Measurements from ENCODE around the gene PARP8. TPM values are rescaled to one million over a fixed set of nuclear protein-coding genes. Genes with fewer than 3 reads are reported as not detected.
"Not testable (repeated sequence)": the region's sequence is repeated elsewhere in the genome, so short reads cannot be mapped to it uniquely, and the experiment has no call there.

The PARP8 gene
- total RNA-seq, 2 experiments from 2014 or later, result 100 to 110 TPM

GRCh38 chr5:50665091-50665490 lies 1.3 kb upstream of the PARP8 start:
- Mint-ChIP-seq H3K27me3 (no peaks in the 10 kb centered on the region), H3K27ac (peak overlapping the region; percentile 99), H3K4me1 (peaks cover 35% of the 10 kb centered on the region), H3K36me3 (ENCODE audit: low read depth) (peaks cover 26% of the 10 kb centered on the region), H3K4me3 (peak overlapping the region; percentile 97), H3K9me3 (no peaks in the 10 kb centered on the region)
- ChIA-PET CTCF (no interaction called here), POLR2A (interaction anchor here (0.6 kb wide), 1 partner anchor 249 kb away, joined by 3 read pairs; no protein-coding TSS in a partner anchor)
- DNase-seq, result no peak

GRCh38 chr5:50665761-50666202 lies 655 bp upstream of the PARP8 start:
- H3K4me1 Mint-ChIP-seq, result peaks cover 40% of the 10 kb centered on the region
- CTCF ChIA-PET, H3K27me3 Mint-ChIP-seq, H3K9me3 Mint-ChIP-seq: not testable (repeated sequence)
- peaks cover 27% of the 10 kb centered on the region for H3K36me3 Mint-ChIP-seq (ENCODE audit: low read depth)
- POLR2A ChIA-PET, result interaction anchor here (0.6 kb wide), 1 partner anchor 250 kb away, joined by 3 read pairs; no protein-coding TSS in a partner anchor
- peak overlapping the region; percentile 97 for H3K4me3 Mint-ChIP-seq
- peak; percentile 66 for DNase-seq
- H3K27ac Mint-ChIP-seq, result peak overlapping the region; percentile 99

- ChIA-PET POLR2A (interaction anchor here (0.6 to 0.7 kb wide), 2 partner anchors 74 to 218 kb away, joined by 3 read pairs; no protein-coding TSS in a partner anchor), CTCF (interaction anchor here (0.6 kb wide), 1 partner anchor 227 kb away, joined by 5 read pairs; no protein-coding TSS in a partner anchor)
- Mint-ChIP-seq H3K4me3 (peak overlapping the region; percentile 97), H3K27ac (peak overlapping the region; percentile 98), H3K27me3 (no peaks in the 10 kb centered on the region), H3K4me1 (peaks cover 49% of the 10 kb centered on the region), H3K36me3 (ENCODE audit: low read depth) (peaks cover 36% of the 10 kb centered on the region), H3K9me3 (no peaks in the 10 kb centered on the region)
- DNase-seq, result peak; percentile 47
Measured at GRCh38 chr5:50667023-50667652, 701 bp downstream of the PARP8 start.

- H3K36me3 Mint-ChIP-seq (ENCODE audit: low read depth), result peaks cover 42% of the 10 kb centered on the region
- peak overlapping the region; percentile 97 for H3K4me3 Mint-ChIP-seq
- peaks cover 56% of the 10 kb centered on the region for H3K4me1 Mint-ChIP-seq
- H3K9me3 Mint-ChIP-seq, result no peaks in the 10 kb centered on the region
- DNase-seq, result peak; percentile 84
- H3K27me3 Mint-ChIP-seq, result no peaks in the 10 kb centered on the region
- ChIA-PET POLR2A (interaction anchor here (0.6 kb wide), 1 partner anchor 75 kb away, joined by 3 read pairs; no protein-coding TSS in a partner anchor), CTCF (interaction anchor here (0.6 kb wide), 1 partner anchor 228 kb away, joined by 5 read pairs; no protein-coding TSS in a partner anchor)
- peak overlapping the region; percentile 98 for H3K27ac Mint-ChIP-seq
Measured at GRCh38 chr5:50667653-50668595, 1.5 kb downstream of the PARP8 start.

GRCh38 chr5:50668636-50669035 lies 2.2 kb downstream of the PARP8 start:
- Mint-ChIP-seq H3K4me1 (peaks cover 59% of the 10 kb centered on the region), H3K36me3 (ENCODE audit: low read depth) (peaks cover 47% of the 10 kb centered on the region), H3K27ac (peak overlapping the region; percentile 98), H3K4me3 (peak overlapping the region; percentile 97)
- H3K9me3 Mint-ChIP-seq, DNase-seq, POLR2A ChIA-PET, H3K27me3 Mint-ChIP-seq, CTCF ChIA-PET: not testable (repeated sequence)

- Mint-ChIP-seq H3K36me3 (ENCODE audit: low read depth) (peaks cover 71% of the 10 kb centered on the region), H3K4me1 (peaks cover 72% of the 10 kb centered on the region), H3K9me3 (no peaks in the 10 kb centered on the region), H3K27me3 (no peaks in the 10 kb centered on the region), H3K27ac (no peak overlapping the region), H3K4me3 (no peak overlapping the region)
- CTCF ChIA-PET, result no interaction called here
- DNase-seq, result no peak
- POLR2A ChIA-PET, result no interaction called here
Measured at GRCh38 chr5:50672663-50673062, 6.2 kb downstream of the PARP8 start.

GRCh38 chr5:50673444-50673843 lies 7.0 kb downstream of the PARP8 start:
- DNase-seq, CTCF ChIA-PET, H3K4me3 Mint-ChIP-seq, H3K27ac Mint-ChIP-seq, H3K9me3 Mint-ChIP-seq, POLR2A ChIA-PET, H3K27me3 Mint-ChIP-seq: not testable (repeated sequence)
- H3K4me1 Mint-ChIP-seq, result peaks cover 73% of the 10 kb centered on the region
- H3K36me3 Mint-ChIP-seq (ENCODE audit: low read depth), result peaks cover 66% of the 10 kb centered on the region

GRCh38 chr5:50675385-50675784 lies 8.9 kb downstream of the PARP8 start:
- Mint-ChIP-seq H3K4me1 (peaks cover 76% of the 10 kb centered on the region), H3K4me3 (no peak overlapping the region), H3K27ac (no peak overlapping the region), H3K9me3 (no peaks in the 10 kb centered on the region), H3K27me3 (no peaks in the 10 kb centered on the region), H3K36me3 (ENCODE audit: low read depth) (peaks cover 72% of the 10 kb centered on the region)
- ChIA-PET CTCF (no interaction called here), POLR2A (no interaction called here)
- no peak for DNase-seq

- H3K9me3 Mint-ChIP-seq, H3K27me3 Mint-ChIP-seq, H3K27ac Mint-ChIP-seq, POLR2A ChIA-PET, DNase-seq, CTCF ChIA-PET, H3K4me3 Mint-ChIP-seq: not testable (repeated sequence)
- H3K36me3 Mint-ChIP-seq (ENCODE audit: low read depth), result peaks cover 65% of the 10 kb centered on the region
- peaks cover 61% of the 10 kb centered on the region for H3K4me1 Mint-ChIP-seq
Measured at GRCh38 chr5:50679554-50679953, 13.1 kb downstream of the PARP8 start.

- ChIA-PET CTCF (no interaction called here), POLR2A (no interaction called here)
- Mint-ChIP-seq H3K9me3 (peaks cover 18% of the 10 kb centered on the region), H3K27me3 (no peaks in the 10 kb centered on the region), H3K27ac (no peak overlapping the region), H3K36me3 (ENCODE audit: low read depth) (peaks cover 75% of the 10 kb centered on the region), H3K4me1 (peaks cover 42% of the 10 kb centered on the region), H3K4me3 (no peak overlapping the region)
- no peak for DNase-seq
Measured at GRCh38 chr5:50684721-50685120, 18.3 kb downstream of the PARP8 start.

GRCh38 chr5:50687548-50687947 lies 21.1 kb downstream of the PARP8 start:
- Mint-ChIP-seq H3K36me3 (ENCODE audit: low read depth) (peaks cover 53% of the 10 kb centered on the region), H3K27ac (no peak overlapping the region), H3K4me3 (no peak overlapping the region), H3K4me1 (peaks cover 27% of the 10 kb centered on the region), H3K9me3 (peaks cover 20% of the 10 kb centered on the region), H3K27me3 (no peaks in the 10 kb centered on the region)
- POLR2A ChIA-PET, result no interaction called here
- CTCF ChIA-PET, result no interaction called here
- no peak for DNase-seq

GRCh38 chr5:50691399-50692016 lies 25.1 kb downstream of the PARP8 start:
- Mint-ChIP-seq H3K36me3 (ENCODE audit: low read depth) (peaks cover 33% of the 10 kb centered on the region), H3K27me3 (no peaks in the 10 kb centered on the region), H3K9me3 (peaks cover 10% of the 10 kb centered on the region), H3K4me3 (no peak overlapping the region), H3K27ac (no peak overlapping the region), H3K4me1 (peaks cover 34% of the 10 kb centered on the region)
- CTCF ChIA-PET, result interaction anchor here (1.0 kb wide), 1 partner anchor 11 kb away, joined by 5 read pairs; no protein-coding TSS in a partner anchor
- DNase-seq, result no peak
- POLR2A ChIA-PET, result no interaction called here
